ENCODE results near the gene SH3BP2.
A peak's percentile ranks its signal among the peaks of the same experiment; 100 is the strongest.

- TF ChIP-seq CTCF (IDR thresholded peaks at IDR 0.05 in 8 of 11, conservative IDR thresholded peaks at IDR 0.05 in 3 of 11): no peak
- peak in 1 of 3 donors; percentile 31 for TF ChIP-seq POLR2AphosphoS5 (IDR thresholded peaks at IDR 0.05)
Observed at GRCh38 chr4:2746891-2747695, 45.8 kb upstream of the SH3BP2 start.
